Activated CD4-positive, alpha-beta T cell treated with anti-CD3 and anti-CD28 coated beads, Interleukin-10, Interleukin-2, amounts not matched to agents 100 ng/mL and 50 ng/mL, durations not matched to agents 16 hours and 8 hours (primary cell): ENCODE data around the gene PDXDC1.
A peak's percentile ranks its signal among the peaks of the same experiment; 100 is the strongest.
"Not testable (repeated sequence)": the region's sequence is repeated elsewhere in the genome, so short reads cannot be mapped to it uniquely, and the experiment has no call there.

ENCODE experiments used
- DNase-seq: peaks from one replicate; pipeline ENCODE4 v3.0.0-alpha.2; 2020

The PDXDC1 gene

DNA sequence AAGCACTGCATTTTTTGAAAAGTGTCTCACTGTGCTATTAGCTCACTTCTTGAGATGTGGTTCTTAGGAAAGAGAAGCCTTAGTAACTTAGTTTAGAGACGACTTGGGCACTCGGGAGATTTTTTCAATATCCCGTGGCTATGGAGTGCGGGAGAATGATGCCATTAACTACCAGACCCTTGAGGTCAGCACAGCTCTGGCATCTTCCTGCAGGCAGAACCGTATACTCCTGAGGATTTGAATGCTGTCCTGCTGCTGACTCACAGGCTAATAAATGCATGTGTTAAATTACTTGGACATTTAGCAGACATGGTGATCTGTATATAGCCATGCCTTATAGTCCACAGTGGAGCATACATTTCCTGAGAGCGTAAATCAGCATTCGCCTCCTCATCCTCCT lies 46.6 kb downstream of the PDXDC1 start:
- DNase-seq: not testable (repeated sequence)

GRCh38 chr16:15022194-15022593 lies 47.4 kb downstream of the PDXDC1 start:
- peak; percentile 65 for DNase-seq

- DNase-seq: not testable (repeated sequence)
Observed at GRCh38 chr16:15023381-15024077, 48.7 kb downstream of the PDXDC1 start.

GRCh38 chr16:15024858-15025199 lies 50.0 kb downstream of the PDXDC1 start:
- not testable (repeated sequence) for DNase-seq

DNA sequence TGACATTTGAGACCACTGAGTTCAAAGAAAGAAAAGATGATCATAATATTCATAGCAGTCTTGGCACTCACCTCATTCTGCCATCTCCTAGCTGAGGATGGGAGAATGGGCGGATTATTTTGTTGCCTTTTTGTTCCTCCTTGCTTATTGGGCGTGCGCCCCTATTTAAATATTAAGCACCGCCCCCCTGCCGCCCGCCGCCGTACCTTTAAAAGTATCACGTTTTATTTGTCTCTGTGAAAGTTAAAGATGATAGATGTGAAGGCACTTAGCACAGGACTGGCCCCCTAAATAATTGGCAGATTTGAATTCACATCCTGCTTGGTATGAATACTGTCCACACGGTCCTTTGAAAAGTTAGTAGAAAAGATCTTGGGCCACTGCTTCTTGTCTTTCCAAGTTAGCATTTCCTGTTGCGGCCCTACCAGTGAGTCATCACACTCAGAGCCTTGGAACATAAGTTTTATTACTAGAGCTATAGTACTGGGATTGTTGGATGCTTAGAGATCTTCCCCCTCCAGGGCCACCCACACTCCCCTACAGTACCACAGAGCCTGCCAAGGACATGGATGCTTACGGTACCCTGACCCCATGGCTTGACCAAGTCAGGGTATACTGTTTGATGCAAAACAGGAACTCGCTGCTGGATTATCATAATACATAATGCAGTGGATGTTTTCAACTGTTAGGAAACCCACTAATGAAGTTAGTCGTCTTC lies 50.6 kb downstream of the PDXDC1 start:
- not testable (repeated sequence) for DNase-seq

- not testable (repeated sequence) for DNase-seq
Observed at GRCh38 chr16:15027051-15027450, 52.2 kb downstream of the PDXDC1 start.

DNA sequence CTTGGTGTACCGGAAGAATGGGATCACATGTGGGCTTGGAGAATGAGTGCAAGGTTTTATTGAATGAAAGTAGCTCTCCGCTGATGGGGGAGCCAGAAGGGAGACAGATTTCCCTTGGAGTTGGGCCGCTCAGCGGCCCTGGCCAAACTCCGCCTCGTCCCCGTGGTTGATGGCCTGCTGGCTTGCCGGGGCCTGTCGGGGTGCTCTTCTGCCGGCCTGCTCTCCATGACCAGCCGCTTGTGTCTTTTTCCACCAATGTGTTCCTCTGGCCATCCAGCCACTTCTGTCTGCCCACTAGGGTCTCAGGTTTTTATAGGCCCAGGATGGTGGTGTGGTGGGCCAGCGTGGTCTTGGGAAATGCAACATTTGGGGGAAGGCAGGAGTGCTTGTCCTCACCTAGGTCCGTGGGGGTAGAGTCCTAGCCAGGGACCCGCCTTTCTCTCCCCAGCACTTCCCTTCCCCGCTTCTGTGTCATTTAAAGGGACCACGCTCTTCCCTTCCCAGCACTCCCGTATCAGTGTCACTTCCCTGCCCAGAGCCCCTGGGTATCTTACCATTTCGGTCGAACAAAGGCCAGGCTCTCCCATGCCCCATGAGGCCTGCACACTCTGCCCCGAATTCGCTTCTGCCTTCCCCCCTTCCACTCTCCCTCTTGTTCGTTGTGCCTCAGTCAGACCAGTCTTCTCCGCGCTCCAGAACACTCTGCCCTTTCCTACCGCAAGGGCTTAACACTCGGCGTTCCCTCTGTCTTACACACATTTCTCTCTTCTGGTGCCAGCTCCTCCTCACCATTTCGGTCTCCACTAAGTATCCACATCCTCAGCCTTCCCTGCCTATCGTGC lies 52.9 kb downstream of the PDXDC1 start:
- DNase-seq: not testable (repeated sequence)

GRCh38 chr16:15028345-15028715 lies 53.5 kb downstream of the PDXDC1 start:
- not testable (repeated sequence) for DNase-seq

- DNase-seq: not testable (repeated sequence)
Observed at GRCh38 chr16:15028801-15029698, 54.2 kb downstream of the PDXDC1 start.

- DNase-seq: not testable (repeated sequence)
Observed at GRCh38 chr16:15029749-15030148, 54.9 kb downstream of the PDXDC1 start.

DNA sequence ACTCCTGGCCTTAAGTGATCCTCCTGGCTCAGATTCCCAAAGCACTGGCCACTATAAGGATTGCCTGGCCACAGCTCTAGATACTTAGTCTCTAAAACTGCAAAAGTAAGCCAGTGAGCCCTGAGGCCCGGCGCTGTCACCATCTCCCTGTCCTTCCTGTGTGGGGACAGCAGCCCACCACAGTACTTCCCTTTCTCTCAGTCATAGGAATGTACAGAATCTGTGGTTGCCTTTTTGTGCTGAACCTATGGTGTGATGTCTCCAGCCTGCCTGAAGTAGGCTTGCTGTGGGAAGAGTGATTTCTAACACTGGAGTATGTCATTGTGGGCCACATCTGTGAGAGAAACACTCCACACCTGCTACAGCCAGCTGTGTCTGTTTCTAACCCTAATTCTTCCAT lies 56.4 kb downstream of the PDXDC1 start:
- DNase-seq: no peak

GRCh38 chr16:15031586-15031985 lies 56.8 kb downstream of the PDXDC1 start:
- DNase-seq: no peak

- DNase-seq: no peak
Observed at GRCh38 chr16:15032547-15033308, 57.9 kb downstream of the PDXDC1 start.

DNA sequence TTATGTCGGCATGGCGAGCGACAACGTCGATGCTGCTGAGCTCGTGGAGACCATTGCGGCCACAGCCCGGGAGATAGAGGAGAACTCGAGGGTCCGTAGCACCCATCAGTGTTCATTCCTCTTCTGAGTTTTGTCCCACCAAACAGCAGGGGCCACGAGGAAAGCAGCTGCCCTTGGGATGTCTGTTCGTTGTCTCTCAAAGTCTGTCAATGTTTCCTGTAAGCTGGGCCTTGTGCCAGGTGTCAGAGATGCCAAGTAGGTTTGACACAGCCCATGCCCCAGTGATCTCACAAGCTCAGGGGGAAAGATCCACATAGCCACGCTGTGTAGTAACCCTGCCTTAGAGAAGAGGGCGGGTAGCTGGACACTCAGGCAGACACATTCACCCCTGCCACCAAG lies 58.5 kb downstream of the PDXDC1 start:
- no peak for DNase-seq

GRCh38 chr16:15034266-15035162 lies 59.7 kb downstream of the PDXDC1 start:
- DNase-seq: no peak

- no peak for DNase-seq
Observed at GRCh38 chr16:15035163-15035729, 60.4 kb downstream of the PDXDC1 start.

- no peak for DNase-seq
Observed at GRCh38 chr16:15037003-15037402, 62.2 kb downstream of the PDXDC1 start.

GRCh38 chr16:15037745-15038144 lies 62.9 kb downstream of the PDXDC1 start:
- no peak for DNase-seq

GRCh38 chr16:15038689-15039088 lies 63.9 kb downstream of the PDXDC1 start:
- DNase-seq: no peak

DNA sequence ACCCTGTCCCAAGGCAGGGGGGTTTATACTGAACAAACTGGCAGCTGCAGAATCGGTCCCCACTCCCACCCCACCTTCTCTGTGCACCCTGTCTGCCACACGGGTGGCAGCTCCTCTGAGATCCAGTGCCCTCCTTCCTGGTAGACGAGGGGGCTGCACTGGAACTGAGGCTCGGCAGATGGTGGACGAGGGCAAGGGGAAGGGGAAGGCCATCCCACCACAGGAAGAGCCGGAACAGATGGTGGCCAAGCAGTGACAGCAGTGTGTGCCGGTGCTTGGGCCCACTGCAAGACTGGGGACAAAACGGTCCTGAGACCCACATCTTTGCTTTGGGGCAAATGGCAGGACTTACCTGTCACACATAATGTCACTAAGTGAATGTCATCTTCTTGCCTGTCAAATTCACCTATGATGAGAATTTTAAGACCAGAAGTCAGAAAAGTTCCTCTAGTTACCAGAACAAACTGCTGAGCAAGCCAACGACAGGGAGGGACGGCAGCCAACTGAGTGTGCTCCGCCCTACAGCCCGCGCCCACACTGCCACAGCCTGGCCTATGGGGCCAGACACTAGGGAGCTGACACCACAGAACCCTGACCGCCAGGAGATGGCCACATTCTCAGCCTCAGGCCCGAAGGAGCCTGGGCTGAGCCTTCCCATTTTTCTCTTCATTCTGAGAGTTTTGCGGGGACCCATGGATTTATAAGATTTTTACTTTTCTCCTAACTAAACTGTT lies 66.6 kb downstream of the PDXDC1 start:
- DNase-seq: no peak
